Peyer's patch (tissue), 4 donors: ENCODE measurements around the gene SC5D.

Experiments used
- POLR2A ChIP-seq, 2 donors: fragments of 450-650 bp; IDR thresholded peaks; one replicate each; pipeline ENCODE4 v1.5.1; 2017; ENCODE audit warnings: antibody characterized with exemption in 2 of 2, mild to moderate bottlenecking in 2 of 2, moderate library complexity in 2 of 2
- TF ChIP-seq, protein P1 (sequence below), 6 experiments: fragments of 450-650 bp in 4 of 6; fragments of 200-600 bp in 2 of 6; sonication (generic) in 1 of 6; IDR thresholded peaks; one replicate each; pipeline ENCODE4 v1.5.1; 2017 to 2019; ENCODE audit warnings: antibody characterized with exemption in 6 of 6, mild to moderate bottlenecking in 3 of 6, moderate library complexity in 1 of 6

DNA sequence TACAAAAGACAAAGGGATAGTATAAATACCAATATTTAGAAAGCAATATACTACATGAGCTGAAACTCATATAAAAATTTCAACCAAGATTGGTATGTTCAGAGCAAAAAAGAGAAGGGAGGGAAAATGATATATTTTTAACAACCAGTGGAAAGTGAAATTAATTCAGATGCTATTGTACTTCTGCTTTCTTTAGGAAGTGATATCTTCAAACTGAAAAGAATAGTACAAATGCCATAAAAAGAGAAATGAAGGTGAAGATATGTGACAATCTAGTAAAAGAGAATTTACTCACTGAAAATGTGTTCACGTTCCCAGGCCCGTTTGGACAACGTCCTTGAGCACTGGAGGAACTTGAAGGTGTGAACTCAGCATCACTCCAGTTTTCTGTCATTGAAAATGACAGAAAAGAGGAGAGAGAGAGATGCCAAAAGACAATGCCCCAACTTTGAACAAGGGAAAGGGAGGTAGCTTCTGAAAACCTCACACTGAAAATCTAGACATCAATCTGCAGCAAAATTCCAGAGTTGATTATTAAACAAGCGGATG is 47.5 kb downstream of the SC5D start:
- TF ChIP-seq, protein P1, sequence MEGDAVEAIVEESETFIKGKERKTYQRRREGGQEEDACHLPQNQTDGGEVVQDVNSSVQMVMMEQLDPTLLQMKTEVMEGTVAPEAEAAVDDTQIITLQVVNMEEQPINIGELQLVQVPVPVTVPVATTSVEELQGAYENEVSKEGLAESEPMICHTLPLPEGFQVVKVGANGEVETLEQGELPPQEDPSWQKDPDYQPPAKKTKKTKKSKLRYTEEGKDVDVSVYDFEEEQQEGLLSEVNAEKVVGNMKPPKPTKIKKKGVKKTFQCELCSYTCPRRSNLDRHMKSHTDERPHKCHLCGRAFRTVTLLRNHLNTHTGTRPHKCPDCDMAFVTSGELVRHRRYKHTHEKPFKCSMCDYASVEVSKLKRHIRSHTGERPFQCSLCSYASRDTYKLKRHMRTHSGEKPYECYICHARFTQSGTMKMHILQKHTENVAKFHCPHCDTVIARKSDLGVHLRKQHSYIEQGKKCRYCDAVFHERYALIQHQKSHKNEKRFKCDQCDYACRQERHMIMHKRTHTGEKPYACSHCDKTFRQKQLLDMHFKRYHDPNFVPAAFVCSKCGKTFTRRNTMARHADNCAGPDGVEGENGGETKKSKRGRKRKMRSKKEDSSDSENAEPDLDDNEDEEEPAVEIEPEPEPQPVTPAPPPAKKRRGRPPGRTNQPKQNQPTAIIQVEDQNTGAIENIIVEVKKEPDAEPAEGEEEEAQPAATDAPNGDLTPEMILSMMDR (IDR thresholded peaks at IDR 0.05) = no peak
- TF ChIP-seq POLR2A (IDR thresholded peaks at IDR 0.05) = no peak
